Activated CD4-positive, alpha-beta T cell treated with anti-CD3 and anti-CD28 coated beads for 48 hours (primary cell): ENCODE measurements around the gene ISG20L2.

Experiments
- DNase-seq: peaks from one replicate; pipeline ENCODE4 v3.0.0-alpha.2; 2020

Gene ISG20L2

DNA sequence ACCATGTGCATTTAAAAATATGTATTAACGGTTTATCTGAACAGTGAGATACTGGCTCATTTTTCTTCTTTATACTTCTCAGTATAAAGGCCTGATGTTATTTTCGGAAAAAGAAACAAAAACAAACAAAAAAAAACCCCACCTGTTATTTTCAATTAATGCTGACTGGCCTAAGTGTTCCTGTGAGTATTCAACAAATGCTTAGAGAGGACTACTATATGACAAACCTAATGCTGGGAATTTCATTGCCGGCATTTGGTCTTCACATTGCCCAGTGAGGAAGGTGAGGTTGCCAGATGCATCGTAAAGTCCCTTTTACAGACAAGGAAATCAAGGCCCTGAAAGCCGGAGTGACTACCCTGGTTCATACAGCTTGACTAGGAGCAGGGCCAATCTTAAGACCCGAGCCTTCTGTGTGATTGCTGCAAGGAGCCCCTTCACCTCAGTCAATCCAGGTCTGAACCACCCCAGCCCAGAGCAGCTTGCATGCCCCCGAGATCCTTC lies 11.7 kb upstream of the ISG20L2 start:
- DNase-seq, result peak; percentile 46

DNA sequence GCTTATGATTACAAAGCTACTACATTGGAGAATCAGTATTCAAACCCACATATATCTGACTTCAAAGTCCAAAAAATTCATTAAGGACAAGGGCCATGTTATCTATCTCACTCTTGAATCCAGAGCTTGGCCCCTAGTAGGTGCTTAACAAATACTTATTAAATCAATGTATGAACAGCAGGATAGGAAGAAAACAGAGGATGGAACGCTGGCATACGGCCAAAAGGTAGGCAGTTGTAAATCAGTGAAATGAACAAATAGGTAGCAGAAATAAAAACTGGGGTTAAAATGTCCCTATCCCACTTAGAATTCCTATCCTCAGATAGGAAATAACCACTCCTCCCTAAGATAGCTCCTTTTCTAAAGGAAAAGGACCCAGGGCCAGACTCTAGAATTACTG lies 10.3 kb upstream of the ISG20L2 start:
- DNase-seq, result no peak

DNA sequence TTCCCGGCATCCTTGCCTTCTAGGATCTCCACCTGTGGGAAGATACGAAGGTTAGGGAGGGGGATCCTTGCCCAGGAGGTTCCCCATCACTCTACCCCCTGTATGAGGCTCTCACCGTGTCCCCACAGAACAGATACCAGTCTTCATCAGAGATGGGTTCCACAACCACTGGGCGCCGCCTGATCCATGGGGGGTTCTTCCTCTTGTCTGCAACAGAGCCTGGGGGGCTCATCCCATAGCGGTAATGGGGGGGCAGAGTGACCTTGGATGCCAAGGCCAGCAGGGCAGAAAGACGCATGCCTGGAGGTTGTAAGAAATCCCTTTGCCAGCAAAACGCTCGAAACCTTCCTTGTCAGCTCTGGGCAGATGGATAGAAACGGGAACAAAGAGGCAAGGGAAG lies 9.8 kb upstream of the ISG20L2 start:
- no peak for DNase-seq

DNA sequence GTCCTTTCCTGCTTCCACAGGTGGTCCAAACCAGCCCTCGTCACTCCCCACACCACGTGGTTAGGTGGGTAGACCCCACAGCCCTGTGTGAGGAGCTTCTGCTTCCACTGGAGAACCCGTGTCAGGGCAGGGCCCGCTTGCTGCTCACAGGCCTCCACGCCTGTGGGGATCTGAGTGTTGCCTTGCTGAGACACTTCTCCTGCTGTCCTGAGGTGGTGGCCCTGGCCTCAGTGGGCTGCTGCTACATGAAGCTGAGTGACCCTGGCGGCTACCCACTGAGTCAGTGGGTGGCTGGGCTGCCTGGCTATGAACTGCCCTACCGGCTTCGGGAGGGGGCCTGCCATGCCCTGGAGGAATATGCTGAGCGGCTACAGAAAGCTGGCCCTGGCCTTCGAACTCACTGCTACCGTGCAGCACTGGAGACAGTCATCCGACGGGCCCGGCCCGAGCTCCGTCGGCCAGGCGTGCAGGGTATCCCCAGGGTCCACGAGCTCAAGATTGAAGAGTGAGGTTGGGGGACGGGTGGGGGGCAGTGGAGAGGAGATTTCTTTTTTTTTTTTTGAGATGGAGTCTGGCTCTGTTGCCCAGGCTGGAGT lies 5.5 kb upstream of the ISG20L2 start:
- no peak for DNase-seq

DNA sequence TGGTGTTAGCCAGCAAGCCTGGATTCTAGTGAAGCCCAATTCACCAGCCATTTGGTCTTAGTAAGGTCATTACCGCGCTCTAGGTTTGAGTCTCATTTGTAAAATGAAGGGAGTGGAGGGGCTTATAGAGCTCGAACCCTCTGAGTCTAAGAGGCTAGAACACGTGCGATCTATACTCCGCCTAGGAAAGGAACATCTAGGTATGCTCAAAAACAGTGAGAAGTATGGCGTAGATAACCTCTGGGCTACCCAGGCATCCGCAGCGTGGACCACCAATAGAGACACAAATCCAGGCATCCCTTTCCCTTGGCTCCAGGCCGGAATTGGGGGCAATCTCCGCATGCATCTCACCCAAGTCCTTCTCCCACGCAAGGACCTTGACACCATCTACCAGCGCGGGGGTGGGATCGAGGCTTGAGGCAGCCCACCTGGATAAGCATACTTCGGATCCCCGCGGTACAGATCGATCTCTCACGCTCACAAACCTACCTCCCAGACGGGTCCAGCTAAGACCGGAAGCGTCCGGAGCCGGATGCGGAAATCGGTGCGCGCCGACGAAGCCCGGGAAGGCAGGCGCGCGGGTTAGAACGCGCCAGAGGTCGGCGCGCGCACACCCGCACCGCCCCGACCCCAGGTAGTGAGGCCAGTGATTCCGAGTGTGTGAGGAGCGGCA lies 504 bp downstream of the ISG20L2 start, which contains the start of gene METTL25B:
METTL25B (plus strand) TSS at position 544 of the 673 bp plus-strand sequence. CDS start 636 bp downstream, outside the sequence.
- DNase-seq, result peak; percentile 90

DNA sequence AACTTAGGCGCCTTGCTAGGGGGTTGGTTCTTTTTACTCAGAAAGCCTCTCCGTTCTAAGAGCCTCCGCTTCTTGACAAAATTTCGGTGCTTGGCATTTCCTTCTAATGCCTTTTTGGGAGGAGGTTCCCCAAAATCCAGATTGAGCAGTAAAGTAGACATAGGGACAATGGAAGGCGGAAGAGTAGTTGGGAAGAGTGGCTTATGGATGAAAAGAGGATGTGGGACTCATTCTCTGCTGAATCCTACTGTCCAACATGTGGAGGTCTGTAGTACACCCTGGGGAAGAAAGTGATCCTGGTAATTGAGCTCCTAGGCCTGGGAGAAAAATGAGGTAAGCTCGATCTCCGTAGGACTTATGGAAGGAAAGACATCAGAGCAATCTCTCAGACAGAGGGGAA lies 1.1 kb downstream of the ISG20L2 start:
- no peak for DNase-seq

DNA sequence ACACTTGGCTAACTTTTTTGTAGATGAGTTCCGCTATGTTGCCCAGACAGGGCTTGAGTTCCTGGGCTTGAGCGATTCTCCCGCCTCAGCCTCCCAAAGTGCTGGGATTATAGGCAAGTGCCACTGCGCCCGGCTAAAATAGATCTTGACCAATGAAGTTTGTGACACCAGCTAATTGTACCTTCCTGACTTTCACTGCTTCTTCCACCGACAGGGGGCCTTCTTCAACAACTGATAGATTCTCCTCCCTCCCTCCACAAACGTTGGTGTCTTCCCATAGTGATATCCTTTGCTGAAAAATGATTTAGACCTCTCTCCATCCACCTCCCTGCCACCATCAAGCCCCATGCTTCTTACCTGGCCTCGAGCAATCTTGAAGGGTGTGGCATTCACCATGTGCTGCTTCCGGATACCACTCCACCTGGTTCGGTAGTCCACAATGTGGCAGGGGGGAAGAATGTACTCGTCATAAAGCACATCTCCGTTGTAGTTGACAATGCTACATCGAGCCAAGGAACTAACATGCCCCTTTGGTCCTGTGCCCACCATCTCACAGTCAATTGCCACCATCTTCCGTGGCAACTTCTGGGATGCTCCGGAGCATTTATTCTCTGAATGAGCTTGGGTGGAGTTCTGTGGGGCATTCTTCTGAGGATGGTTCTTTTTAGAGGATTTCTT lies 1.9 kb downstream of the ISG20L2 start:
- peak; percentile 69 for DNase-seq

DNA sequence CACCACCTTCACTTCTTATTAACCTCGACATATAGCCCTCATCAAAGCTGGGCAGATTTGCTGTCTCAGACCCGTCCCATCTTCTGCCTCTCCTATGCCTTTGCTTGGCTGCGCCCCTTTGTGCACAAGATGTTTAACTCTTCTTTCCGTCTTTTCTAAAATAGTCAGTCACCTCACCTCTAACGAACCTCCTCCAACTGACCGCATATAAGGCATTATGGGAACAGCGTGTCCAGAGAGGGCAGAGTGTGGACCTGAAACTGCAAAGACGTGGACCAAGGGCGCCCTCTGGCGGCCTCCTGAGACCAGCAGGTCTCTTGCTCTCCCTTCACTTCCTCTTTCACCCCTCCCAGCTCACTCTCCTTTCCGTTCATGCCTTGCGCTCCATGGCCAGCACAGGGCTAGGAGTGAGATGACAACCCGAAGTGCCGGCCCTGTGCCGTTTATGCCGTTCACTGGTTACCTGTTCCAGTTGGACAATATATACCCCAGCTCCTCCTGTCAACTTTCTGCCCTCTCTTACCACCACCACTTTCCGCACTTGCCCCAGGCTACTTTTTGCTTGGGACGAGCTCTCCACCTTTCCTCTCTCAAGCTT lies 2.8 kb downstream of the ISG20L2 start:
- DNase-seq, result peak; percentile 88

DNA sequence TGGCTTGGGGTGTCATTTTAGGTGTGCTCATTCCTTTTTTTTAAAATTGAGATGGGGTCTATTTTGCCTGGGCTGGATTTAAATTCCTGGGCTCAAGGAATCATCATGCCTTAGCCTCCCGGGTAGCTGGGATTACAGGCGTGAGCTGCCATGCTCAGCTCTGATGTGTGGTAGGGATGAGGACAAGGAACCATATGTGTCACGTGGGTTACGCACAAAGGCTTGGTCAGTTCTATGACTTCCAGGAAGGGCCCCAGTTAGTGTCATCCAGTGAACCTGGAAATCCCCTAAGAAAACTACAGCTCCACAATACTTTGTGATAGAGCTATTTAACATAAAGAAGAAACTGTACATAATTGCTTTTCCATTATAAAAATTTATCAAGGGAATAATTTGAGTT lies 7.0 kb downstream of the ISG20L2 start:
- DNase-seq, result no peak

DNA sequence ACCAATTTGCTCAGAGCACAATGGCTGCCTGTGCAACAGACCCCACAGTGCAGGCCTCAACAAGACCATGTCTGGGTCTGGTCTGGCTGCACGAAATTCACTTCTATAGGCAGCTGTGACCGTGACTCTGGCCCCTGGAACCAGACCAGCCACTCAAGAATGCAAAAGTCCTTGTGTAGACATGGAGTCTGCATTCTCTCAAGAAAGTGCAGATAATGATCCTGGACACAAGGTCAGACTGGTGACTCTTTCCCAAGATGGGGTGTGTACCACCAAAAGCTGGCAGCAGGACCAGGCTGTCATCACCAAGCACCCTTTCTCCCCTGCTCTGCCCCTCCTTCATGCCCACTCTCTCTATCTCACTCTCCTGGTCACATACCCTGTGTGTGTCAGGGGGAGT lies 7.4 kb downstream of the ISG20L2 start:
- no peak for DNase-seq

DNA sequence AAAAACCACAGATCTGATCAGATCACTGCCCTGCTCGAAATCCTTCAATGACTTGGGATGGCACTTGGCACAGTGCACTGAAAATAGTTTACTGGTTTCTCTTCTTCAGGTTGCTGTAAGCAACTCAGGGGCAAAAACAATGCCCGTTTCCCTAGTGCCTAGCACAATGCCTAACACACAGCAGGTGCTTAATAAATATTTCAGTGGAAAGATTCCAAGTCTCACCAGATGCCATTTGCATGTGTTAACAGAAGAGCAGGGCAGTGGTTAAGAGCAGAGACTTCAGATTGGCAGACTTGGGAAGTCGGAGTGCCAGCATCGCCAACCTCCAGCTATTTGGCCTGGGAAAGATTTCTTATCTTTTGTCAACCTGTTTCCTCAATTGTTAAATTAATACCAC lies 11.2 kb downstream of the ISG20L2 start:
- no peak for DNase-seq

DNA sequence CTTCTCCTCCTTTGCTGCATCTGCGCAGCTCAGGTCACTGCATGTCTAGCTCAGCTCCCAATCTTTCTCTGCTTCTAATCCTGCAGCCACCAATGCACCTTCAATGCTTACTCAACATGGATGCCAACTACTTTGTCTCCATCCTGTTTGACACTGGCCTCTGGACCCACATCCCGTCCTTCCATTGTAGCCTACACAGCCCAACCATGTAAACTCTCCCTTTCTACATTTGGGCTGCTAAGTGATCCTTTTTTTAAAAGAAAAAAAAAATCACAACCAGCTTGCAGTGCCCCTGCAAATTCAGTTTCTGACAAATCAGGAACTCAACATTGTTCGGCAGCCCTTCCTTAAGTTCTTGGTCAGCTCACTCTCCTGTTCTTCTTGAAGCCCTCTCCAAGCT lies 13.7 kb downstream of the ISG20L2 start:
- DNase-seq, result no peak

DNA sequence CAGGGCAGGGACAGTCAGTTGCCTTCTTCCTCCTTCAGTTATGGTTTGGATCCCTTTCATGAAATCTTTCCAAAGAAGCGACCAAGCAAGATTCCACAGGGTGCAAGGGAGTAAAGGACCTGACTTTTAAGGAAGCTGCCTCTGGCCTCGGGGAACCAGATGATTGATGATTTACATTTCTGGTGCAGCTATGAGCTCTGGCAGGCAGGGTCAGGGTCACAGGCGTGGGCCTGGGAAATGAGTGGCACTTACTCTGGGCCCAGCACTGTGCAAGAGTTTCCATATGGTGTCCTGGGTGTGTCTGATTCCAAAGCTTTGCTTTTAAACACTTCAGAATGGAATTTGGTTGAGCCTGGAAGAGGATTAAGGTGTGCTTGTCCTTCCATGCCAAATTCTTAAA lies 15.9 kb downstream of the ISG20L2 start:
- DNase-seq, result no peak

DNA sequence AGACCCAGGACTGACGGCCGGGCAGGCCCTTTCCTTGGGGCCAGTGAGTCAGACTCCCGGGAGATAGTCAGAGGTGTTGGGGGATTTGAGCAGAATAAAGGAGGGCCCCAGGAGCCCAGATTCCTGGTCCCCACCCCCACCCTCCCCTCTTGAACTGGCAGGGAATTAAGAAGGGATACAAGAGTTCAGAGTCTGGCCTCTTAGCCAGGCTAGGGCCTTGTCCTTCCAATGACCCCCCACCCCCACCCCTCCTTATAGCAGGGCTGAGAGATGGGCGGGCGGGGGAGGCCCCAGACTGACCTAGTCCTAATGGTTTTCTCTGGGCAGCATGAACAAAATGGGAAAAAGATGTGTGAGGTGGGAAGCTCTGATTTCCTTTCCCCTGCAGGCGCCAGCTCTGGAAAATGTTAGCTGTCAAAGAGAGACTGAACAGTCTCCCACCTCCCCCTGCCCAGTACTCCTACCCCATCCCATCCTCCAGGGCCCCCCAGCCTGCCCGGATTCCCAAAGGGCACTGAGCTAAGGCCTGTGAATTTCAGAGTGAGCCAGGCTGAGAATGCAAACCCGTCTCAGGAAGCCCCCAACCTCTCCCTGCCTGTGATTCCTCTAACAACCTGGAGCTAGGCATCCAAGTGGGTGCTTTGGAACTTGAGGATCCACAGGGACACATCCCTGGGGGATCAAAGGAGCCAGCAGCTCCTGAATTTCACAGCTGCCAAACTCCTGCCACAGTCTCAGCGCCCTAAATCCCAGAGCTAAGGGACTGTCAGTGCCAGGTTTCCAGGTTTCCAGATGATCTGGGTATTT lies 17.4 kb downstream of the ISG20L2 start:
- no peak for DNase-seq

DNA sequence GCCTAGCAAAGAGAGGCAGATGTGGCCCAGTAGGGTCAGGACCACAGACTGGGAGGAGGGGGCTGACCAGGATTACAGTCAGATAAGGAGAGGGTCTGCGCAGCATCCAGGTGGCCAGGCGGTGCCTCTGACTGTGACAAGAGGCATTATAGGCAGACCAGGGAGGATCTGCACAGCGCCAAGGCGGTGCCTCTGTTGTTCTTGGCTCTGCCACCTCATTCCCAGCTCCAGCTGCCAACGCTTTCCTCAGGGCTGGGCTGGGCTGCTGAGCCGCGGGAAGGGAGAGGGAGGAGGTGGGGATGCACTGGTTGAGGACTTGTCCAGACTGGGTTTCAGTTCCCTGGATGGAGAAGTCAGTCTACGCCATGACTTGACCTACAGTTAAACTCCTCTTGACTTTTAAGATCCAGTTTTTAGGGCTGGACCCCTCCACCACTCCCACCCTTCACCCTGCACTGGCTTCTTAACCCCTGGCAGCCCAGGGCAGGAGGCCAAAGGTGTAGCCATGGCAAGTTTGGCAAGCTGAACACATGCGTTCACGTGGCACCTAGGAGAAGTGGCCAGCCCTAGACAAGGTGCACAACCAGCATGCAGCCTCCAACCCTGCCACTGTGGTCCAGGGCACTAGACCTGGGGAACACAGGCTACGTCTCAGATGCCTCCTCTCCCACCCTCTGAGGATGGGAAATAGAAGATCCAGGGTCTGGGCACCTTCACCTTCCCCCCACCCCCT lies 18.6 kb downstream of the ISG20L2 start:
- no peak for DNase-seq

DNA sequence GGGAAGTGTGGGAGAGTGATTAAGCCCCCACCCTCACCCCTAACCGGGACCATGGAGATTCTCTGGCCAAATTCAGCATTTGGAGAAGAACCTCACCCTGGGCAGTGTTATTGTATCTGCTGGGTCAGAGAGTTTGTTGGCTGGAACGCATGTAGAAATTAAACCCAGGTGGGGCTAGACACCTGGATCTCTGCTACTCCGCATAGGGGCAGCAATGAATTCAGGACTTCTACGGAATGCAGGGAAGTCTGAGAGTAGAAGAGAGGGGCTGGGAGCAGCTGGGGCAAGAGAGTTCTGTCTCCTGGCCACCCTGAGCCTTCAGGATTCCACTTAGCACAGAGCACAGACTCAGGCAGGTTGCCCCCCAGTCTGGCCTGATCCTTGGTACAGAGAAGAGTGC lies 19.5 kb downstream of the ISG20L2 start:
- DNase-seq, result no peak

DNA sequence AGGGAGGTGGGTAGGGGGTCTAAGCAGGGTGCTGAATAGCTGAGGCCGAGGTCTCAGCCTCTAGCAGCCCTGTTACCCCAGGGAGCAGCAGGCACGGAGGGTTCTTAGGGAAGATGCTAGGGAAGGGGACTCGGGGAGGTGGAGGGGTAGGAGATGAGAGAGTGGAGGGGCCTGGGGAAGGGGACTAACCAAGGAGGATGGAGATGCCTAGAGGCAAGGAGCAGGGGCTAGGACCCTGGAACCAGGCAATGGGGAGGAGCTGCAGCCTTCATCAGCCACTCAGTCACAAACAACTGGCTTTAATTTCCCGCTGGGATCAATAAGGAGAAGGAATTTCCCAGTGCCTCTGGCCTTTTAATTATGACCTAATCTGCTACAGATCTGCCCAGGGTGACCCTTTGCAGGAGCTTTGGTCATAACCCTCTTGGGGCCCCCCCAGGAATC lies 20.3 kb downstream of the ISG20L2 start:
- no peak for DNase-seq

DNA sequence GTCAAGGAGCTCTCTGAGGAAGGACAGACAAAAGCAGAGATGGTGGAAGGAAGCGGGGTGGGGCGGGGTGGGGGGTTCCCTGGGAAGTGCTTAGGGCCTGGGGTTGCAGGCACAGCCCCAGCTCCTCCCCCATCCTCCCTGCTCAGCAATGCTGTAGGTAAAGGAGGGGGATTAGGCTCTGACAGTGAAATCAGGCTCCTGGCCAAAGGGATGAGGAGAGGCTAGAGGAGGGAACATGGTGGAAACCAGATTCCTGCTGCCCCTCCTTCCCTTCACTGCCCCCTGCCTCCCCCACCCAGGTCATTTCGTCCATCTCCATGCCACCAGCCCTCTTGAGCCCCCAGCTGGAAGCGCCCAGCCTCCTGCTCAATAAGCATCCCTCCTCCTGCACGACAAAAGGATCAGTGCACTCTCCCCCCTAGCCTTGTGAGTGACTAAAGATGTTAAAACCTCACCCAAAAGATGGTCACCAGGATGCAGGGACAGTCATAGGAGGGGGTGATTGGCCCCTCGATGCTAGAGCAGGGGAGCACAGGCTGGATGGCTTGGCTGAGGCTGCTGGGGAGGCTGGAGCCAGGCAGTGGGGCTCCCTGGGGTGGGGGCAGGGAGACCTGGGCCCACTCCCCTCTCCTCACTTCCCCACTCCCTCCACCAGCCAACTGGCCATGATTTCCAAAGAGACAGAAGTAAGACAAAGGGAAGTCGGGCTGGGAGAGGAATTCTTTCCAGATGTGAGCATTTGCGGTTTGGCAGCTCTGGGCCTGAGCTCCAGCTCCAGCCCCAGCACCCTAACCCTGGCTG lies 20.9 kb downstream of the ISG20L2 start:
- no peak for DNase-seq

DNA sequence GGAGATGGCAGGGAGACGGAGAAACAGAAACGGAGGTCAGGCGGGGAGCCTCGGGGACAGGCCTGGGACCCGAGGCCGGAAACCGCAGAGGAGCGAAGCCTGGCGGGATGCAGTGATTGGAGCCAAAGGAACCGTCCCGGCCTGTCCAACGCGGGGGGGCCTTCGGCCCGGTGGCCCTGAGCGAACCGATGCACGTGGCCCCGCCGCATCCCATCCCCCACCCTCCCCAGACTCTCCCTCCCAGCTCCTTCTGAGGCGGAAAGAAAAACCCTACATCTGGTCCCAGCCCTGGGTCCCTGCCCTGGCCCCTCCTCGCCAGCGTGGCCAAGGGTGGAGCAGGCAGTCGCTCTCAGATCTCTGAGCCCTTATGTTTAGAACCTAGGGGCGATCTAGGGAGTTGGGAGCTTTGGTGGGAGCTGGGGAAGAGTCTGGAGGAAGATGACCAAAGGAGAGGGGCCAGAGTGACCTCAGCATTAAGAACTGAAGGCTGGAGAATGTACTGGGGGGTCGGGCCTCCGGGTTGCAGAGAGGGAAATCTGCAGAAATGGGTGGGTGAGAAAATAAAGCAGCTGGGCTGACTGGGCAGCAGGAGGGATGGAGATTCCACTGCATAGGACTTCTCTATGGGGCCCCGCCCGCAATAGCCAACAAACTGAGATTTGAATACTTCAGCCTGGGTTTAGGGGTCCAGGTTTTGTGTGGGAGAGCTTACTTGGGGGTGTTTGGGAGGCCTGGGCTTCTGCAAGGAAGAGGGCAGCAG lies 21.7 kb downstream of the ISG20L2 start:
- no peak for DNase-seq

DNA sequence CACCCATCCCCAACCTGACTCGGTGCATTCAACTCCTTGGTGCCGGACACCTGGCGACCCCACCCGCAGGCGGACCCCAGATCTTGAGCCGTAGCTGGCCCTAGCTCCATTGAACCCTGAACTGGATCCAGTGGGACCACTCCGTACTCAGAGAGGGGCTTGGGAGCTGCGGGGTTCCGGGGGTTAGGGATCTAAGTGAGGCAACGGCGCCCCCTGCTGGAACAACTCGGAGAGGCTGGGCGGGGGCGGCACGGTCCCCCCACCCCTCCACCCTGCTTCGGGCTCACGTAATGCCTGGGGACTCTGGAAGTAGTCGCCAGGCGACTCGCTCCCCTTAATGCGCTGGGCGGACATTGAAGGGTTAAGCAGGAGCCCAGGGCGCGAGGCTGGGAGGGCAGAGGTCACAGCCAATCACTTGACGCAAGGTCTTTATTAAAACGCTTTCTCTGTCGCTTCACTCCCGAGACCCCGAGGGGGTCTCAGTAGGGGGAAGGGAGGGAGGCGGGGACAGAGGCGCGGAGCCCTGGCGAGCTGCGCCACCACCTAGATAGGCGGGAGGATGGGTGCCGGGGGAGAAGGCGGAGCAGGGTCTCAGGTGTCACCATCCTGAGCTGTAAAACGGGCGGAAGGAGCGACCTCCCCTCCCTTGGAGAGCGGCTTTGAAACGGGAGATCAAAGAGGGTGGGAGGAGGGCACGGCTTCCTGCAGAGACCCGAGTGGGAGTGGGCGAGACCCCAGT lies 22.5 kb downstream of the ISG20L2 start:
- peak; percentile 83 for DNase-seq
